Breast epithelium (tissue), 4 donors: ENCODE results near the gene SNX24. TPM values are rescaled to one million over a fixed set of nuclear protein-coding genes. Genes with fewer than 3 reads are reported as not detected.

Experiments
- DNase-seq, 2 donors: peaks; one replicate each; pipeline ENCODE4 v3.0.0-alpha.2; 2019; ENCODE audit warnings: low spot score in 2 of 2
- H3K27ac ChIP-seq, 2 donors: fragments of 200-600 bp; sonication (generic) in 1 of 2; one replicate each; pipeline ENCODE4 v1.5.1; 2016 to 2019; ENCODE audit warnings: mild to moderate bottlenecking in 1 of 2
- H3K27me3 ChIP-seq, 2 donors: fragments of 200-600 bp; sonication (generic) in 1 of 2; one replicate each; pipeline versions ENCODE4 v1.5.1 to v1.6.0; 2017 to 2019; ENCODE audit warnings: control low read depth in 1 of 2, mild to moderate bottlenecking in 1 of 2
- H3K36me3 ChIP-seq: fragments of 200-600 bp; one replicate; pipeline ENCODE4 v1.5.1; 2019
- H3K4me1 ChIP-seq, 2 donors: fragments of 200-600 bp; sonication (generic); one replicate each; pipeline ENCODE4 v1.5.1; 2016 to 2019; ENCODE audit warnings: control low read depth in 1 of 2
- H3K4me3 ChIP-seq, 3 donors: fragments of 200-600 bp; sonication (generic); 1 replicate in 2 of 3; 2 replicates in 1 of 3; pipeline ENCODE4 v1.5.1; 2016 to 2019; ENCODE audit warnings: mild to moderate bottlenecking in 3 of 3, moderate library complexity in 2 of 3
- H3K9me3 ChIP-seq, 2 donors: fragments of 200-600 bp; sonication (generic) in 1 of 2; one replicate each; pipeline ENCODE4 v1.5.1; 2016 to 2019; ENCODE audit warnings: control low read depth in 1 of 2
- POLR2A ChIP-seq: fragments of 450-650 bp; IDR thresholded peaks from one replicate; pipeline ENCODE4 v1.6.1; 2016; ENCODE audit warnings: antibody characterized with exemption, mild to moderate bottlenecking, moderate library complexity
- POLR2AphosphoS5 ChIP-seq, 3 donors: sonication (generic); formaldehyde crosslinking; IDR thresholded peaks; one replicate each; pipeline ENCODE4 v1.6.1; 2017; ENCODE audit warnings: antibody characterized with exemption in 3 of 3
- intact Hi-C: fragments of 100-400 bp; cut with DNase I; formaldehyde crosslinking; loops from one replicate; pipeline ENCODE4 v1.15.1; 2023; ENCODE audit warnings: low total_unique reads
- total RNA-seq, 3 donors: library from RNA; depleted of rRNA; stranded (reverse); fragments of >200 nt; gene quantifications; one replicate each; pipeline ENCODE4 v1.1.0, GENCODE V29; 2016
- TF ChIP-seq, protein P1 (sequence below), 3 donors: fragments of 450-650 bp; IDR thresholded peaks; one replicate each; pipeline ENCODE4 v1.5.1; 2016 to 2017; ENCODE audit warnings: antibody characterized with exemption in 3 of 3, mild to moderate bottlenecking in 3 of 3, moderate library complexity in 3 of 3

The SNX24 gene
- total RNA-seq, 3 donors from 2014 or later = 13.1 to 18.4 (median 15.4) TPM

DNA sequence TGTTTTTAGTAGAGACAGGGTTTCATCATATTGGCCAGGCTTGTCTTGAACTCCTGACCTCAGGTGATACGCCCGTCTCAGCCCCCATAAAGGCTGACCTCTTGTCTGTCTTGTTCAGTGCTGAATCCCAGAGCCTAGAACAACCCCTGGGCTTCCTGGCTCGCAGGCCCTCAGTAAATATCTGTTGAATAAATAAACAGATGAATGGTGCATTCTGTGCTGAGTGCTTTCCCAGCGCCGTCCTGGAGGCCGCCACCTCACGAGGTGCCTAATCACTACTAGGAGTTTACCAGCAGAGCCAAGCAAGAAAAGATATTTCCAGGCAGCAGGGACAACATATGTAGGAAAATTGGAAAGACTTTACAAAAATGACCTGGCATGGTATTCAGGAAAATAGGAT is 88.5 kb downstream of the SNX24 start:
- intact Hi-C loops = no loop called here
- DNase-seq = no peak
- Histone ChIP-seq H3K9me3 (no peaks in the 10 kb centered on the region), H3K27ac (no peak overlapping the region), H3K4me1 (no peaks in the 10 kb centered on the region), H3K27me3 (no peaks in the 10 kb centered on the region), H3K4me3 (no peak overlapping the region), H3K36me3 (no peaks in the 10 kb centered on the region)
- TF ChIP-seq POLR2AphosphoS5 (IDR thresholded peaks at IDR 0.05) = no peak

DNA sequence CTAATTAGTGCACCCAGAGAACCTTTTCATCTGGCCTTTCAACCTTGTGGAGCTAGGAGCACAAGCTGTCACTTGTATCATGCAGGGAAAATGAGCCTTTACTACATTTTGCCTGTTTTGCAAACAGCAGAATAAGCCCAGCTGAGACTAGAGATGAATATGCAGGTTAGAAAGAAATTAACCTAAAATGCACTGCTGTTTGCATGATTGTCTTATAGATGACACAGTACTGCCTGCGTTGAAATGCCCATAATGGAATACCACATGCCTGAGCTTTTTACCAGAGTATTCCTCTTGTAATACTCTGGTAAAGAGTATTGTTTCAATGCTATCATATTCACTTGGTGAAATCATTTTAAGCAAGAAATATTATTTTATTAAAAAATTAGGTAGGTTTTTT is 90.7 kb downstream of the SNX24 start:
- Histone ChIP-seq H3K4me3 (no peak overlapping the region), H3K27ac (no peak overlapping the region), H3K27me3 (no peaks in the 10 kb centered on the region), H3K36me3 (no peaks in the 10 kb centered on the region), H3K4me1 (no peaks in the 10 kb centered on the region), H3K9me3 (no peaks in the 10 kb centered on the region)
- no peak for DNase-seq
- intact Hi-C loops = no loop called here
- no peak for TF ChIP-seq POLR2A

DNA sequence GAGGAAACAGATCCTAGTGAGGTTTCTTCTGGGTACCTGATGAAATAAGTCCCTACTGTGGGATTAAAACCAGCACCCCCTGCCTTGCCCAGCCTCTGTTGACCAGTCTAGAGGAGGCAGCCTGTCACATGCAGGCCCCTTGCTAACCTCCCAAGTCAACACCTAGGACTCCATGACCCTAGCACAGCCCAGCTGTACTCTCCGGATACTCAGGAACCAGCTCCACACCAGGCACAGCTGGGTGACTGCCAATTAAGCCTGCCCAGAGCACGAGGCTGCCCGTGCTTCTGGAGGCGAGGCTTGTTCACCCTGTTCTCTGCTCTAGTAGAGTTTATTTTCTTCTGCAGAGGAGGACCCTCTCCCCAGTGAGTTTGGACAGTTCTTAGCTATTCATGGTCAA is 92.5 kb downstream of the SNX24 start:
- no peak overlapping the region for H3K27ac ChIP-seq
- no peaks in the 10 kb centered on the region for H3K27me3 ChIP-seq
- H3K36me3 ChIP-seq = no peaks in the 10 kb centered on the region
- no peaks in the 10 kb centered on the region for H3K4me1 ChIP-seq
- TF ChIP-seq POLR2A = no peak
- no peak for TF ChIP-seq POLR2AphosphoS5 (IDR thresholded peaks at IDR 0.05)
- TF ChIP-seq, protein P1, sequence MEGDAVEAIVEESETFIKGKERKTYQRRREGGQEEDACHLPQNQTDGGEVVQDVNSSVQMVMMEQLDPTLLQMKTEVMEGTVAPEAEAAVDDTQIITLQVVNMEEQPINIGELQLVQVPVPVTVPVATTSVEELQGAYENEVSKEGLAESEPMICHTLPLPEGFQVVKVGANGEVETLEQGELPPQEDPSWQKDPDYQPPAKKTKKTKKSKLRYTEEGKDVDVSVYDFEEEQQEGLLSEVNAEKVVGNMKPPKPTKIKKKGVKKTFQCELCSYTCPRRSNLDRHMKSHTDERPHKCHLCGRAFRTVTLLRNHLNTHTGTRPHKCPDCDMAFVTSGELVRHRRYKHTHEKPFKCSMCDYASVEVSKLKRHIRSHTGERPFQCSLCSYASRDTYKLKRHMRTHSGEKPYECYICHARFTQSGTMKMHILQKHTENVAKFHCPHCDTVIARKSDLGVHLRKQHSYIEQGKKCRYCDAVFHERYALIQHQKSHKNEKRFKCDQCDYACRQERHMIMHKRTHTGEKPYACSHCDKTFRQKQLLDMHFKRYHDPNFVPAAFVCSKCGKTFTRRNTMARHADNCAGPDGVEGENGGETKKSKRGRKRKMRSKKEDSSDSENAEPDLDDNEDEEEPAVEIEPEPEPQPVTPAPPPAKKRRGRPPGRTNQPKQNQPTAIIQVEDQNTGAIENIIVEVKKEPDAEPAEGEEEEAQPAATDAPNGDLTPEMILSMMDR (IDR thresholded peaks at IDR 0.05) = no peak
- no peaks in the 10 kb centered on the region for H3K9me3 ChIP-seq
- intact Hi-C loops = no loop called here
- DNase-seq = no peak
- H3K4me3 ChIP-seq = no peak overlapping the region

DNA sequence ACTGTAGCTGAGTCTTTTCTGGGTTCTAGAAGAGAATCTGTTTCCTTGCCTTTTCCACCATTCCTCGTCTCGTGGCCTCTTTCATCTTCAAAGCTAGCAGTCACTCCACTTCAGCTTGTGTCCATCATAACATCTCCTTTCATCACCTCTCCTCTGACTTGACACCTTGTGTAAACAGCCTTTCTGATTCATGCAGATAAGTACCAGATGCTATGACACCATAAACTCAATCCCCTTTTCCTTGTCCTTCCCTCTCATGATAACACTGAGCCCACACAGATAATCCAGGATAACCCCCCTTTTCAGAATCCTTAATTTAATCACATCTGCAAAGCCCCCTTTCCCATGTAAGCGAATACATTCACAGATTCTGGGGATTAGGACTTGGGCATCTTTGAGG is 95.5 kb downstream of the SNX24 start:
- Histone ChIP-seq H3K27ac (no peak overlapping the region), H3K9me3 (no peaks in the 10 kb centered on the region), H3K4me1 (no peaks in the 10 kb centered on the region), H3K4me3 (no peak overlapping the region), H3K36me3 (no peaks in the 10 kb centered on the region), H3K27me3 (no peaks in the 10 kb centered on the region)
- intact Hi-C loops = no loop called here
- TF ChIP-seq POLR2A (no peak), POLR2AphosphoS5 (IDR thresholded peaks at IDR 0.05) (no peak)
- TF ChIP-seq, protein P1 (IDR thresholded peaks at IDR 0.05) = no peak
- DNase-seq = no peak

DNA sequence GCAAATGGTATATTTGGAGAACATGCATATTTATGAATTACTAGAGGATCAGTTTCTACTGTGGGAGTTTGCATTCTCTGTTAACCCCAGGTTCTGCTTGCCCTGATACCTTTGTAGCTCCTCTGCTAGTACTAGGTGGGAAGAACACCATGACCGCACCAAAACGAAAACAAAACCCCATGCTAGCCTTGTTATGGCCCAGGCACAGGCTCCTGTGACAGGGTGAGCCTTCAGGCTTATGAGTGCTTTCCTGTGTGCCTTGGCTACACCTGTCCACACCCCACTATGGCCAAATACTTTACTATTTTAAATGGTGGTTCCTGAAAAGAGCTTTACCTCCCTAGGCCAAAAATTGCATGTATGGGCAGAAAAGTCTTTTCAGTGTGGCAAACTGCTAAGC is 96.3 kb downstream of the SNX24 start:
- intact Hi-C loops = no loop called here
- Histone ChIP-seq H3K4me1 (no peaks in the 10 kb centered on the region), H3K36me3 (no peaks in the 10 kb centered on the region), H3K27ac (no peak overlapping the region), H3K4me3 (no peak overlapping the region), H3K9me3 (no peaks in the 10 kb centered on the region), H3K27me3 (no peaks in the 10 kb centered on the region)
- DNase-seq = no peak
- TF ChIP-seq, protein P1 (IDR thresholded peaks at IDR 0.05) = no peak
- TF ChIP-seq POLR2AphosphoS5 (IDR thresholded peaks at IDR 0.05) (no peak), POLR2A (no peak)

DNA sequence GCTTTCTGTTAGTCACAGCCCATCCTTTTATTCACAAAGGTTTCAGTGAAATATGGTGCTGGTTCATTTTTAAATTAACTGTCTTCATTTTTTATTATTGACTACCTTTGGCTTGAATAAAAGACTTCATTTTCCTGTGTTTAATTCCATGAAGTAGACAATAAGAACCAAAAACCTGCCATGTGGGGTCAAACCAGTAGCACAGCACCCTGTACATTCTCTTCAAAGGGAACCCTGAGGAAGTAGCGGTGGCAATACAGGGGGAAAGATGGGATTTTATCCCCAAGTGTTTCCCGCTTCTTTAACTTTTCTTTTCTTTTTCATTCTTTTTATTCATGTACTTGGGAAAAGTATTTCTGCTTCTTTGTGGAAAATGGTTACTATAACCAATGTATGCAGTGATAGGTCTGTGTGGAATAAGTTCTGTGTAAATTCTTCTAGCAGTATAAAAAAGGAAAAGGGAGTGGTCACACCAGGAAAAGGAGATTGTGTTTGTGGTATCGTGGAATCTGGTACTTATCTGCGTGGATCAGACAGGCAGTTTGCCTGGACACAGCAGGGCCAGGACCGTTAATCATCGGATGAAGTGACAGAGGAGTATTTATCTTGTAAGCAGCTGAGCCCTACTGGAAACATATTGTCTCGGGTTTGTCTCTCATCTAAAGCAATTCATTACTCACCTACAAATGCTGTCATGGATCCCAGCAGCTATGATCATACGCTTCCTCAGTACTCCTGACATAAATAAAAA is 96.9 kb downstream of the SNX24 start:
- intact Hi-C loops = no loop called here
- no peaks in the 10 kb centered on the region for H3K36me3 ChIP-seq
- DNase-seq = no peak
- no peak for TF ChIP-seq POLR2A
- TF ChIP-seq, protein P1 (IDR thresholded peaks at IDR 0.05) = no peak
- no peak for TF ChIP-seq POLR2AphosphoS5 (IDR thresholded peaks at IDR 0.05)
- H3K4me3 ChIP-seq = no peak overlapping the region
- H3K27ac ChIP-seq = no peak overlapping the region
- H3K4me1 ChIP-seq = no peaks in the 10 kb centered on the region
- no peaks in the 10 kb centered on the region for H3K9me3 ChIP-seq
- H3K27me3 ChIP-seq = no peaks in the 10 kb centered on the region
